Heart left ventricle (tissue), 16 donors: ENCODE data around the gene PRDM4. TPM values are rescaled to one million over a fixed set of nuclear protein-coding genes. Genes with fewer than 3 reads are reported as not detected.
A peak's percentile ranks its signal among the peaks of the same experiment; 100 is the strongest.
"Not testable (repeated sequence)": the region's sequence is repeated elsewhere in the genome, so short reads cannot be mapped to it uniquely, and the experiment has no call there.

ENCODE experiments used
- ATAC-seq, 4 donors: fragments of 200-7000 bp; cut with Tn5 transposase; one replicate each; pipeline ENCODE4 v1.9.1; 2020 to 2022; ENCODE audit warnings: moderate library complexity in 4 of 4, mild to moderate bottlenecking in 3 of 4, moderate number of reproducible peaks in 1 of 4
- DNase-seq, 5 donors: peaks; one replicate each; pipeline ENCODE4 v3.0.0-alpha.2; 2020
- H3K27ac ChIP-seq, 12 donors: fragments of 200-600 bp; sonication (generic) in 4 of 12; one replicate each; pipeline versions ENCODE4 v1.5.0 to v1.8.0; 2016 to 2022; ENCODE audit warnings: mild to moderate bottlenecking in 2 of 12
- H3K27me3 ChIP-seq, 9 donors: fragments of 200-600 bp; sonication (generic) in 2 of 9; one replicate each; pipeline versions ENCODE4 v1.5.1 to v1.8.0; 2016 to 2022; ENCODE audit warnings: mild to moderate bottlenecking in 3 of 9
- H3K36me3 ChIP-seq, 9 donors: fragments of 200-600 bp; sonication (generic) in 2 of 9; one replicate each; pipeline versions ENCODE4 v1.5.0 to v1.8.0; 2018 to 2022; ENCODE audit warnings: mild to moderate bottlenecking in 2 of 9
- H3K4me1 ChIP-seq, 12 donors: fragments of 200-600 bp; sonication (generic) in 4 of 12; one replicate each; pipeline versions ENCODE4 v1.5.0 to v1.8.0; 2016 to 2022; ENCODE audit warnings: mild to moderate bottlenecking in 3 of 12
- H3K4me3 ChIP-seq, 12 donors: fragments of 200-600 bp; sonication (generic) in 4 of 12; one replicate each; pipeline versions ENCODE4 v1.5.0 to v1.8.0; 2017 to 2022; ENCODE audit warnings: mild to moderate bottlenecking in 9 of 12, moderate library complexity in 4 of 12
- H3K9me3 ChIP-seq, 12 donors: fragments of 200-600 bp; sonication (generic) in 4 of 12; one replicate each; pipeline versions ENCODE4 v1.5.0 to v1.8.0; 2016 to 2022; ENCODE audit warnings: mild to moderate bottlenecking in 1 of 12
- POLR2A ChIP-seq, 2 donors: fragments of 450-650 bp; IDR thresholded peaks; one replicate each; pipeline ENCODE4 v1.6.1; 2017; ENCODE audit warnings: antibody characterized with exemption in 2 of 2, mild to moderate bottlenecking in 2 of 2, moderate library complexity in 2 of 2
- WGBS, 4 donors: extraction: QIAGEN DNeasy Blood & Tissue Kit in 2 of 4; methylation state at CpG; one replicate each; pipeline versions ENCODE4 v1.1.5 to v1.1.7; 2013 to 2018; 5-methylcytosine and 5-hydroxymethylcytosine counted together
- intact Hi-C, 10 donors: fragments of 100-400 bp; cut with DNase I; formaldehyde crosslinking; loops; one replicate each; pipeline versions ENCODE4 v1.11.1 to v1.14.2; 2022
- polyA plus RNA-seq, 2 donors: library from polyadenylated mRNA; stranded (reverse); fragments of 200-250 nt; gene quantifications; one replicate each; pipeline ENCODE4 v1.2.3, GENCODE V29; 2013
- total RNA-seq, 9 donors: library from RNA; depleted of rRNA in 2 of 9; stranded (reverse); fragments of >200 nt in 2 of 9; fragmentation: NEBNext Ultra II Directional in 3 of 9; extraction: Animal tissue kit (Norgen Biotek cat#: 25700) in 3 of 9; gene quantifications; one replicate each; pipeline versions ENCODE4 v1.1.0 to v1.2.4, GENCODE V29; 2016 to 2023
- TF ChIP-seq, protein P1 (sequence below), 12 donors: fragments of 200-600 bp; sonication (generic) in 4 of 12; IDR thresholded peaks; one replicate each; pipeline versions ENCODE4 v1.5.0 to v1.8.0; 2018 to 2022; ENCODE audit warnings: antibody characterized with exemption in 12 of 12, mild to moderate bottlenecking in 5 of 12
- donor health status: ischemic (EF 13 %, LVEDD 7.1; RV severe dilation, severe dysfunction).
- donor health status: healthy with polysubstance abuse.
- donor health status: DM: no; HTN: yes; CAD: no.
- donor health status: DM: no; HTN: no; CAD: no.
- donor health status: ischemic (EF 25% LVEDD 6.9; RV normal size, moderate dysfunction).
- donor health status: ischemic (EF 25% LVEDD 5.7; RV mildly dilated, moderate dysfunction).
- donor health status: healthy.
- donor health status: DM: yes; HTN: yes; CAD: no.
- donor health status: ischemic (EF 35%, LVEDD 5.7; RV mildly dilated, moderate dysfunction).
- donor health status: nonischemic (EF 11% LVEDD 7.7; RV severe dilation, severe dysfunction).
- donor health status: DM: yes; HTN: yes; CAD: no.
- donor health status: PGD.
- donor health status: ischemic (EF 29% LVEDD 5.4; RV normal size, mild dysfunction).
- donor health status: nonischemic (EF 23%, LVEDD 6.1; RV moderate dilation, normal function).

The PRDM4 gene
- total and polyA plus RNA-seq, 11 donors: 5.3 to 24.6 (median 15.0) TPM

DNA sequence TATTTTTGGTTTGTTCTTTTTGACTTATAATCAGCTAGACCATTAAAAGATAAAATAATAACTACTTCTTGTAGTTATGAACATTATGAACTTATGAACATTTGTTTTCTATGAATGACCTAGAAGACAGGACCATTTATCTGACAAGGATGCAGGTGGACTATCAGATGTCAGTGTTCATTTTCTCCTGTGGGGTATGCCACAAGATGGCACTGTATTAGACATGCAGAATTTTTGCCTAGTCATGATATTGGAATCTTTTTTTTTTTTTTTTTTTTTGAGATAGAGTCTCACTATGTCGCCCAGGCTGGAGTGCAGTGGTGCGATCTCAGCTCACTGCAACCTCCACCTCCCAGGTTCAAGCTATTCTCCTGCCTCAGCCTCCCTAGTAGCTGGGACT, 65.2 kb downstream of the PRDM4 start:
- TF ChIP-seq, protein P1, sequence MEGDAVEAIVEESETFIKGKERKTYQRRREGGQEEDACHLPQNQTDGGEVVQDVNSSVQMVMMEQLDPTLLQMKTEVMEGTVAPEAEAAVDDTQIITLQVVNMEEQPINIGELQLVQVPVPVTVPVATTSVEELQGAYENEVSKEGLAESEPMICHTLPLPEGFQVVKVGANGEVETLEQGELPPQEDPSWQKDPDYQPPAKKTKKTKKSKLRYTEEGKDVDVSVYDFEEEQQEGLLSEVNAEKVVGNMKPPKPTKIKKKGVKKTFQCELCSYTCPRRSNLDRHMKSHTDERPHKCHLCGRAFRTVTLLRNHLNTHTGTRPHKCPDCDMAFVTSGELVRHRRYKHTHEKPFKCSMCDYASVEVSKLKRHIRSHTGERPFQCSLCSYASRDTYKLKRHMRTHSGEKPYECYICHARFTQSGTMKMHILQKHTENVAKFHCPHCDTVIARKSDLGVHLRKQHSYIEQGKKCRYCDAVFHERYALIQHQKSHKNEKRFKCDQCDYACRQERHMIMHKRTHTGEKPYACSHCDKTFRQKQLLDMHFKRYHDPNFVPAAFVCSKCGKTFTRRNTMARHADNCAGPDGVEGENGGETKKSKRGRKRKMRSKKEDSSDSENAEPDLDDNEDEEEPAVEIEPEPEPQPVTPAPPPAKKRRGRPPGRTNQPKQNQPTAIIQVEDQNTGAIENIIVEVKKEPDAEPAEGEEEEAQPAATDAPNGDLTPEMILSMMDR (IDR thresholded peaks at IDR 0.05): peak in 2 of 12 donors; percentile 10 to 23
- not testable (repeated sequence) for H3K27me3 ChIP-seq, ATAC-seq, H3K9me3 ChIP-seq, DNase-seq, H3K4me1 ChIP-seq, H3K27ac ChIP-seq, H3K4me3 ChIP-seq
- intact Hi-C loops: loop anchor here in 2 of 10 donors (5.0 to 10.0 kb wide), 2 partner anchors 52 to 59 kb away; no protein-coding TSS in a partner anchor
- 87 to 100% (median 91%) methylated on average over 2 of the region's 2 CpGs for WGBS, 4 donors
- peaks cover 8 to 100% (median 99%) of the 10 kb centered on the region in 9 donors for H3K36me3 ChIP-seq

DNA sequence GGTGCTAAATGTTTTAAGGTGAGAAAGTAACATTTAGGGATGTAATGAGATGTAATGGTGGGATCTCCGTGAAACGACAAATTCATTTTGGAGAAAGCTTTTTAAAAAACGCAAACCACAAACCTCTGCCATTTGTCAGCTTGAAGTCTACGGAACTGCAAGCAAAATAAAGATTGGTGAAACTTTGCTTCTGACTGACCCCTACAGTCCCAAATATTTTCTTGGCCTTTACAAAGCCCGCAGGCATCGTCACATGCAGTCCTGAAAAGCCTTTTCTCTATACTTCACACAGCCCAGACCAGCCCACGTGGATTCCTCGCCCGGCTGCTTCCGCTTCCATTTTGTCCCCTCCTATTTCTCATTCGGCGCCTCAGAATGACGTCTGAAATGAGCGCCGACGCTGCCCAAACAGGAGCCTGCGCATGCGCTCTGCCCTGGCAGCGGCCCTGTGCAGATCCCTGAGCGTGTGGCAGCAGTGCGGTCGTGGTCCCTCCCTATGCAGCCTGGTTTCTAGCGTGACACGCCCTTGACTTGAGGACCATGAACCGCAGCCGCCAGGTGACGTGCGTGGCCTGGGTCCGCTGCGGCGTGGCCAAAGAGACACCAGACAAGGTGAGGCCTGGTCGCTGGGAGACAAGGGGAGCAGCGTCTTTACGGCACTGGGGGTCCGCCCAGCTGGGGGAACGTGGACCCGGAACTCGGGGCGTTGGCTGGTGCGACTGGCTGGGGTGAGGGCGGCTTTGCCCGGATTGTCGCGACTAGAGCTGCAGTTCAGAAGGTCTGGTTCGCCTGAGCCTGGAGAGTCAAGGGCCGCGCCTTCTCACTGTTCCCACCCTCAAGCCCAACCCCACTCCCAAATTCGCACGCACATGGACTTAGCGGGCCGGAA, 75.3 kb downstream of the PRDM4 start, which contains the start of gene PWP1:
Gene PWP1, plus strand, starts transcription at position 440 of the 889 bp plus-strand sequence. Its CDS starts 101 bp downstream, at position 541.
- H3K9me3 ChIP-seq: no peaks in the 10 kb centered on the region
- peak within 1 kb of the TSS; percentile 70 to 99 (median 88) for H3K4me3 ChIP-seq
- intact Hi-C loops: loop anchor here in 5 of 10 donors (1.0 to 10.0 kb wide), 4 partner anchors 75 to 829 kb away; partner anchors contain the start of genes PRDM4 (in 4 of the 5) and FICD (in 3 of the 5)
- TF ChIP-seq POLR2A (IDR thresholded peaks at IDR 0.05): peak; percentile 7 to 67
- TF ChIP-seq, protein P1 (IDR thresholded peaks at IDR 0.05): peak in 1 of 12 donors; percentile 10
- peak; percentile 93 to 98 (median 96) for DNase-seq
- no peaks in the 10 kb centered on the region for H3K27me3 ChIP-seq
- peaks cover 7 to 32% (median 24%) of the 10 kb centered on the region in 9 donors for H3K36me3 ChIP-seq
- H3K4me1 ChIP-seq: peaks cover 0 to 26% (median 18%) of the 10 kb centered on the region in 12 donors
- WGBS, 4 donors: 0 to 1% (median 0%) methylated on average over 40 to 51 of the region's 51 CpGs
- peak within 1 kb of the TSS in 11 of 12 donors; percentile 52 to 85 (median 73) for H3K27ac ChIP-seq
- ATAC-seq: peak; percentile 95 to 99 (median 96)

DNA sequence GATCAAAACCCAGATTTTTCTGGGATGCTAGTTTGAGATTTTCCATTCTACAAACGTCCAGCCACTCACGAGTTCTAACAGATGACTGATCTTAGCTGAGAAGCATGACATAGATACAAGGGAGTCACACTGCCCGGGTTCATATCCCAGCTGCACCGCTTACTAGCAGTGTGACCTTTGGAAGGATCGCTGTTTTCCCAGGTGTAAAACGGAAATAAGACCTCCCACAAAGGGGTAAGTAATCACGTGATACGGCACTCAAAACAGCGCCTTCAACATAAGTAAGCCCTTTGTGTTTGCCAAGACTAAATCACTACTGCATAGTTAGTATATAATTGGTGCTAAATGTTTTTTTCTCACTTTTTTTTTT, 76.0 kb downstream of the PRDM4 start:
- Histone ChIP-seq H3K27ac (peak overlapping the region in 9 of 12 donors; percentile 61 to 85 (median 73)), H3K4me1 (peaks cover 0 to 26% (median 18%) of the 10 kb centered on the region in 12 donors), H3K4me3 (peak overlapping the region; percentile 70 to 99 (median 88)), H3K36me3 (peaks cover under 1 to 25% (median 18%) of the 10 kb centered on the region in 9 donors), H3K27me3 (peaks cover 0 to 3% (median 0%) of the 10 kb centered on the region in 9 donors), H3K9me3 (no peaks in the 10 kb centered on the region)
- no peak for TF ChIP-seq POLR2A (IDR thresholded peaks at IDR 0.05)
- TF ChIP-seq, protein P1 (IDR thresholded peaks at IDR 0.05): no peak
- ATAC-seq (peak in 1 of 4 donors; percentile 23), DNase-seq (no peak)
- intact Hi-C loops: loop anchor here in 5 of 10 donors (1.0 to 10.0 kb wide), 4 partner anchors 76 to 830 kb away; partner anchors contain the start of genes PRDM4 (in 4 of the 5) and FICD (in 3 of the 5)
- 9 to 18% (median 13%) methylated on average over 8 to 9 of the region's 9 CpGs for WGBS, 4 donors
